T47D (cell line): ENCODE results near the gene ZXDB.
"Not testable (repeated sequence)": the region's sequence is repeated elsewhere in the genome, so short reads cannot be mapped to it uniquely, and the experiment has no call there.

Source experiments
- DNase-seq, 2 experiments: peaks; one replicate each; pipeline versions ENCODE4 v3.0.0 to v3.0.0-alpha.2; 2011 to 2012; ENCODE audit warnings: low read depth in 1 of 2, low spot score in 1 of 2
- JUND ChIP-seq: IDR thresholded peaks from 2 replicates; pipeline ENCODE4 v1.6.1; 2012; ENCODE audit warnings: low read depth
- in situ Hi-C: cut with HindIII; loops from 2 replicates; pipeline ENCODE4 v1.10.0; 2016; ENCODE audit warnings: low sequenced_read_pairs, low pct_unique_long_range_greater_than_20kb

Gene ZXDB

GRCh38 chrX:57607295-57608187 lies 15.7 kb downstream of the ZXDB start:
- DNase-seq, result no peak
- in situ Hi-C loops, result no loop called here
- TF ChIP-seq JUND, result no peak

DNA sequence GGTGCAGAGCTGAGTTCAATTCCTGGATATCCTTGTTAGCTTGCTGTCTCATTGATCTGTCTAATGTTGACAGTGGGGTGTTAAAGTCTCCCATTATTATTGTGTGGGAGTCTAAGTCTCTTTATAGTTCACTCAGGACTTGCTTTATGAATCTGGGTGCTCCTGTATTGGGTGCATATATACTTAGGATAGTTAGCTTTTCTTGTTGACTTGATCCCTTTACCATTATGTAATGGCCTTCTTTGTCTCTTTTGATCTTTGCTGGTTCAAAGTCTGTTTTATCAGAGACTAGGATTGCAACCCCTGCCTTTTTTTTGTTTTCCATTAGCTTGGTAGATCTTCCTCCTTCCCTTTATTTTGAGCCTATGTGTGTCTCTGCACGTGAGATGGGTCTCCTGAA lies 21.5 kb downstream of the ZXDB start:
- in situ Hi-C loops, result not testable (repeated sequence)

GRCh38 chrX:57629438-57629837 lies 37.6 kb downstream of the ZXDB start:
- in situ Hi-C loops, DNase-seq: not testable (repeated sequence)

More for the DNA sequence above, 21.5 kb downstream of the ZXDB start:
- DNase-seq, result not testable (repeated sequence)

- in situ Hi-C loops, result no loop called here
- no peak for TF ChIP-seq JUND
- DNase-seq, result no peak
Measured at GRCh38 chrX:57640674-57641016, 48.8 kb downstream of the ZXDB start.

DNA sequence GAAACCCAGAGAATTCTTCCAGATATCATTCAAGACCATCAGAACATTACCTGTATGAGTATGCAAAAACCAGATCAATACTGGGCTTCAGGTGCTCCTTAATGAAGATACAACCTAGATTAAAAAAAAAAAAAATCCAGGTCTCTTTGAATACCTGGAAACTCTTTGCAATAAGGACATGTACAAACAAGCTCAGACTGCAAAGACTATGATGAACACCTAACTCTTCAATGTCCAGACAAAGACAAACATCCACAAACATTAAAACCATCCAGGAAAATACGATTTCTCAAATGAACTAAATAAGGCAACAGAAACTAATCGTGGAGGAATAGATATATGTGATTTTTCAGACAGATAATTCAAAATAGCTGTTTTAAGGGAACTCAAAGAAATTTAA lies 49.5 kb downstream of the ZXDB start:
- no peak for DNase-seq
- in situ Hi-C loops, result no loop called here
- TF ChIP-seq JUND, result no peak

DNA sequence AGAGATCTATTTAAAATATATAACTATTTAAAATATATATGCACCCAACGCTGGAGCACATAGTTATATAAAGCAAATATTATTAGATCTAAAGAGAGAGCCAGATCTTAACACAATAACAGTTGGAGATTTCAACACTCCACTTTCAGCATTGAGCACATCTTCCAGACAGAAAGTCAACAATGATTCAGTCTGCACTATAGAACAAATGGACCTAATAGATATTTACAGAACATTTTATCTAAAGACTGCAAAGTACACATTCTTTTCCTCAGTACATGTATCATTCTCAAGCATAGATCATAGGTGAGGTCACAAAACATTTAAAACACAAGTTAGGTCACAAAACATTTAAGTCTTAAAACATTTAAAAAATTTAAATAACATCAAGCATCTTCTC lies 51.9 kb downstream of the ZXDB start:
- in situ Hi-C loops, result no loop called here
- TF ChIP-seq JUND, result no peak
- no peak for DNase-seq

DNA sequence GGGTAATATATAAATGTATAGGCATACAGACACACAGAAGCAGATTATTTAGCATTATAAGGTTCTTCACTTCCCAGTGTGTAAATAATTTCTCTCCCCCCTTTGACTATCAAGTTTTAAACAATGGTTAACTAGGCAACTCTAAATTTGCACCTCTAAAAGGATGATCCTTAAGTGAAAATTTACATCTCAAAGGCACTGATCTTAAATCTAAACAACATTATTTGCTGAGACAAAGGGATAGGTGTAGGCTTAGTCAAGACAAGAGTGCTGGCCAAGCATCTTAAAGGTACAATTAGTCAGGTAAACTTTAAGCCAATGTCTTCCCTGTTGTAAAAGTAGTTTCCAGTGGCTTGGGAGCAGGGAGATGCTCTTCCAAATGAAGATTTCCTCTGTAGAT lies 55.2 kb downstream of the ZXDB start:
- DNase-seq, result no peak
- TF ChIP-seq JUND, result no peak
- in situ Hi-C loops, result no loop called here
